IMR-90 (cell line): ENCODE data around the gene SLC4A2.

ENCODE experiments used
- CHD1 ChIP-seq: IDR thresholded peaks from 2 replicates; pipeline ENCODE4 v1.6.1; 2012; ENCODE audit warnings: low read depth, low read length, improper control_type of control experiment
- POLR2A ChIP-seq: IDR thresholded peaks from 2 replicates; pipeline ENCODE4 v1.6.1; 2012; ENCODE audit warnings: mild to moderate bottlenecking, low read depth, low read length
- USF2 ChIP-seq: fragments of 150-350 bp; IDR thresholded peaks from 2 replicates; pipeline ENCODE4 v1.6.1; 2017; ENCODE audit warnings: mild to moderate bottlenecking, antibody characterized with exemption, low read length, low read depth
- TF ChIP-seq, protein P1 (sequence below): conservative IDR thresholded peaks from 2 replicates; pipeline ENCODE4 v1.5.1; 2012; ENCODE audit warnings: mild to moderate bottlenecking, low read depth, low read length, improper control_type of control experiment

DNA sequence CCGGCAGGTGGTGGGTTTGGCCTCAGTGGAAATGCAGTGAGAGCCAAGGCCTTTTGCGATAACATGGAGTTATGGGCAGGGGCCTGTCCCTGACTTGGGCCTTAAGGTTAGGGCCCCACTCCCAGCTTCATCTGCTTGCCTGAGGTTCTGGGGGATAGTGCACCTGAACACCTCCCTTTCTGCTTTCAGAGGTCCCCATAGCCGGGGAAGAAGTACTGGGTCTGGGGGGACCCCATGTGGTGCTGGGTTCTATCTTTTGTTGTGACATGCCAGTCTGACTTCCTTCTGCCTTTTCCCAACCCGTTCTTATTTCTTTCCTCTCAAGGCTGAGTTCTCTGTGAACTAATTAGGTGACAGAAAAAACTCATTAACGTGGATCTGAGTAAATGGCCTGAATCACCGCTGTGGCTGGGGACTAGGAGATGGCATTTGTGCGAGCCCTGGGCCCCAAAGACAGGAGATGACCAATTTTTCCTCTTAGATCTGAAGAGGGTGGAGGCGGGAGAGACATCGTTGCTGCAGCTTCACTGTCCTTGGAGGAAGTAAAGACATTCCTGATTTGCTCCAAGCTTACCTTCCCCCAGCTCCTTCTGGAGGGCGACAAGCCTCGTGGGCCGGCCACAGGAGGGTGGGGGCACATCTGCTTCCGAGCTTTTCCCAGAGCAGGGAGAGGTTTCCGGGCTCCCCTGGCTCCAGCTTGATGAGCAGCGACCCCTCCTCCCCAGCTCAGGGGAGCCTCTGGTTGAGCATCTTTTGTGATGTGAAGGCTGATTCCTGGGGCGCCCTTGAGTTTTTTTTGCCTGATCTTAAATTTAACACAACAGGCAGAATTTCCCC, 28.8 kb downstream of the SLC4A2 start:
- TF ChIP-seq, protein P1, sequence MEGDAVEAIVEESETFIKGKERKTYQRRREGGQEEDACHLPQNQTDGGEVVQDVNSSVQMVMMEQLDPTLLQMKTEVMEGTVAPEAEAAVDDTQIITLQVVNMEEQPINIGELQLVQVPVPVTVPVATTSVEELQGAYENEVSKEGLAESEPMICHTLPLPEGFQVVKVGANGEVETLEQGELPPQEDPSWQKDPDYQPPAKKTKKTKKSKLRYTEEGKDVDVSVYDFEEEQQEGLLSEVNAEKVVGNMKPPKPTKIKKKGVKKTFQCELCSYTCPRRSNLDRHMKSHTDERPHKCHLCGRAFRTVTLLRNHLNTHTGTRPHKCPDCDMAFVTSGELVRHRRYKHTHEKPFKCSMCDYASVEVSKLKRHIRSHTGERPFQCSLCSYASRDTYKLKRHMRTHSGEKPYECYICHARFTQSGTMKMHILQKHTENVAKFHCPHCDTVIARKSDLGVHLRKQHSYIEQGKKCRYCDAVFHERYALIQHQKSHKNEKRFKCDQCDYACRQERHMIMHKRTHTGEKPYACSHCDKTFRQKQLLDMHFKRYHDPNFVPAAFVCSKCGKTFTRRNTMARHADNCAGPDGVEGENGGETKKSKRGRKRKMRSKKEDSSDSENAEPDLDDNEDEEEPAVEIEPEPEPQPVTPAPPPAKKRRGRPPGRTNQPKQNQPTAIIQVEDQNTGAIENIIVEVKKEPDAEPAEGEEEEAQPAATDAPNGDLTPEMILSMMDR = no peak
- no peak; the same call in 1 of the 2 replicates for TF ChIP-seq POLR2A
- no peak for TF ChIP-seq CHD1
- no peak for TF ChIP-seq USF2
